Breast epithelium (tissue), 3 donors: Measurements from ENCODE around the gene CCIN.

ENCODE experiments used
- POLR2A ChIP-seq: fragments of 450-650 bp; IDR thresholded peaks from one replicate; pipeline ENCODE4 v1.6.1; 2016; ENCODE audit warnings: antibody characterized with exemption, mild to moderate bottlenecking, moderate library complexity
- POLR2AphosphoS5 ChIP-seq, 3 donors: sonication (generic); formaldehyde crosslinking; IDR thresholded peaks; one replicate each; pipeline ENCODE4 v1.6.1; 2017; ENCODE audit warnings: antibody characterized with exemption in 3 of 3

DNA sequence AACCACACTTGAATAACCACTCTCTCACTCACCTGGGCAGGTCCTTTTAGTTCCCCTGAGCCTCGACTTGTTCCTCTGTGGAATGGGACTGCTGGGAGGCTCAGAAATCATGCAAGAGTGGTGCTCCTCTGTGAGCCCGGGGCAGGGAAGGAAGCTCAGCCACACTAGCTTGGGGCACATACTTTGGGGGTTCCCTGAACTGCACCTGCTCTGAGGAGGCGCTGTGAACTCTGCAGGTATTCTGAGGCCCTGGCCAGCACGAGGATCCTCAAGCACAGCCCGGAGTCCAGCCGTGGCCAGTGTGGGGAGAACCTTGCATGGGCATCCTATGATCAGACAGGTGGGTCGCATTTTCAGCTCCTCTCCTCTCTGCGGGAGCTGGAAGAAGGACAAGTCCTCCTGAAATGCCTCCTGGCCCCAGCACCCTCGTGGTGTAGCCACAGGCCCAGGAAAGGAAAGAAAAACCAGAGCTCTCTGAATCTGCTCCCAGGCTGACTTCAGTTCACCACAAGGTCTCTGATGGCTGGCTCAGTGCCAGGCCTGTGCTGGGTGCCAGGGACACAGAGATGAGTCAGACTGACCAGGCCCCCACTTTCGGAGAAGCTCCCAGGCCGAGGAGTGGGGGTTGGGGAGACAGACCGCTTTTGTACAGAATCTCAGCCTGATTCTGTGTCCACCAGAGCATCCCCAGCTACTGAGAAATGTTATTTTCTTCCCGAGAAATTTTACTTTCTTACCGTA, 20.7 kb upstream of the CCIN start:
- TF ChIP-seq POLR2AphosphoS5 (IDR thresholded peaks at IDR 0.05) (peak; percentile 39 to 79 (median 75)), POLR2A (no peak)
